GM19395 (cell line): ENCODE results near the gene PLOD2.

Experiments
- ATAC-seq: cut with Tn5 transposase; IDR thresholded peaks from one replicate; pipeline ENCODE4 v1.9.1; 2021; ENCODE audit warnings: mild to moderate bottlenecking, moderate library complexity; ENCODE audit not compliant: unreplicated experiment

The PLOD2 gene

DNA sequence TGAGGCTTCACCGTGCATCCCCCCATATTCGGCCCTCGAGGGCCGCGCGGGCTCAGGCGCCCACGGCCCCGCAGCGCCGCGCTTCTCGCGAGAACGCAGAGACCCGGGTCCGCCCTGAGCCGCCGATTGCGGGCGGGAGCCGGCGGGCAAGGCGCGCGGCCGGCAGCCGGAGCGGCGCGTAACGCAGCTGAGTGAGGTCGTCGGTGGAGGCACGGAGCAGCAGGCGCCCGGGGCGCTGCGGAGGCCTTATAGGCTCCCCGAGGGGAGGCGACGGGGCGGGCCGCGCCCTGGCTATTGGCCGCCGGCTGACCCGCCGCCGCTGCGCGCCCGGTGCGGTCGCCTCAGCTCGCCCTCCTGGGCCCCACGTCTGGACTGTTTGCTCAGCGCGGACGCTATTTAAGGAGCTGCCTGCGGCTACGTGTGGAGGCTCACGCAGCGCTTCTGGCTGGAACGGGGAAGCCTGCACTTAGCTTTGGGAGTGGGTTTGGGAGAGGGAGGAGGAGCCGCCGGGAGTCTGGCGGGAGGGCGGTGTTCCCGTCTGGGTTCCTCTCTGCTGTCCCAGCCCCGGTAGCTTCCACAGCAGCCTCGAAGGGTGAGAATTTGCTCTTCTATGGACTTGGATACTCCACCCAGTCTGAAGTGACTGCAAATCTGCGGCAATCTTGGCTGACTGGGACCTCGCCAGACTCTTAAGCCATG is at the start of gene PLOD2:
PLOD2 (minus strand) TSS at position 221 of the 699 bp plus-strand sequence; CDS start at position 26, 195 bp downstream.
- ATAC-seq: peak; percentile 59

DNA sequence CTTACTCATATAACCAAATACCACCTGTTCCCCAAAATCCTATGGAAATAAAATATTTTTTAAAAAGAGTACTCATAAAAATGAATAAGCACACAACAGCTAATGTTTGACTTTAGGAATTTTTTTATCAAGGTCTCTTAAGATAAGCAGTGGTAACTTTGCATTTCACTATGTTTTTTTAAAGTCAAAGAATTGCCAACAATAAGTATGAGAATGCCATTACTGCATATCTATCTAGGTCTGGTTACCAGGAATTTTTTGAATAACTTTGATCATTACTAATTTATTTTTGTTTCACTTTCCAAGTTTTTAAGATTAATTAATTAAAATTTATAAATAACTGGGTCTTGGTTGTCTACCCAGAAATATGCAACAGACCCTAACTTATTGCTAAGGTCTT is 48.4 kb upstream of the PLOD2 start:
- ATAC-seq: no peak

DNA sequence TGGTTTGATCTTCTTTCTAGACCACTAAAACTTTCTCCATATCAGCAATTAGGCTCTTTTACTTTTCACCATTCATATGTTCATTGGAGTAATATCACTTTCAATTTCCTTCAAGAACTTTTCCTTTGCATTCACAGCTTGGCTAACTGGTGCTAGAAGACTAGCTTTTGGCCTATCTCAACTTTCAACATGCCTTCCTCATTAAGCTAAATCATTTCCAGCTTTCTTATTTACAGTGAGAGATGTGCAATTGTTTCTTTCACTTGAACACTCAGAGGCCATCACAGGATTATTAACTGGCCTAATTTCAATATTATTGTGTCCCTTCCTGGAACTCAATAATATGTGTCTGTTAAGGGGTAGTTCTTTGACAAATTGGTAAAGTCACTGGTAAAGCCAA is 42.8 kb upstream of the PLOD2 start:
- no peak for ATAC-seq

DNA sequence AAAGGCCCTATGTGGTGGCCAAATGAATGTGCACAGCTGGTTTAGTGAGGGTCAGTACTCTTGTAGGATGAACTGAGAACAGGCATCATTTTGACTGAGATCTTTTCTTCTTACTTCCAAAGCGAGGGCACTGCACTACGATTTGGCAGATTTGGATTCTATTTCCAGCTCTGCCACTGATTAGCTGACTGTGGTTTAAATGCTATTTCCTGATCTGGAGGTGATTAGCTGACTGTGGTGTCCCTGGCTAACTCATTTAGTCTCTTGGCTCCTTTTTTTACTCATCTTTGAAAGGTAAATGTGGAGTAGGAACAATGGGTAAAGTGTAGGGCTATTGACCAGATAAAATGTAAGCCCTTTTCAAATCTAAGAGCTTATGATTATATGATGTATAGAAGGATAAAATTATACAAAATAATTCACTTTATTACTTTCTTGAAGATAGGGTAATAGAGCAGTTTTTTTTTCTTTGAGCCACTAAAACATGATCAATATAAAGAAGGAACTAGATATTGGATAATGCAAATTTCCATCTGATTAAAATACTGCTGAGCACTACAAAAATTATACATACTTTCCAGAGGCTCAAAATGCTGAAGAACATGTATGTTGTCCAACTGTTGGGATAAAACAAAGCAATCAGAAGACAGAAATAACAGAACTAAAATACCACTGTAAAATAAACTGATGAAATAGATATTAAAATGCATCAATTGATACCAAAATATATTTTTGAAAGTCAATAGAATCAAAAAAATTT is 39.7 kb upstream of the PLOD2 start:
- no peak for ATAC-seq

DNA sequence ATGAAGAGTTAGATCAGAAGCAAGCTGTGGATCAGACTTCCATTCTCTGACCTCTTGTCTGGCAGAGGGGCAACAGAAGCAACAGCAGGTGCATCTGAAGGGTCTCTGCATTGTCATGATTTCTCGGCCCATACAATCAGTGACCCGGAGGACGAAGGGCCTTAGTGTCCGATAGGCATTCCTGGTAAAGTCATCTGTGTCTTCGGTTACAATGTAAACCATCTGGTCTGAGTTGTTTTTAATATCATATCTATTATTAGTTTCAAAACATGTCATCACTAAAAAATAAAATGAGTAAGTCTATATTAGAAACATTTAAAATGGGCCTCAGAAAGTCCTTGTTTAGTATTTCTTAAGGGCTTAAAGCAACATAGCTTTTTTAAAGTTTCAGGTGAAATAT is 38.8 kb upstream of the PLOD2 start:
- no peak for ATAC-seq

DNA sequence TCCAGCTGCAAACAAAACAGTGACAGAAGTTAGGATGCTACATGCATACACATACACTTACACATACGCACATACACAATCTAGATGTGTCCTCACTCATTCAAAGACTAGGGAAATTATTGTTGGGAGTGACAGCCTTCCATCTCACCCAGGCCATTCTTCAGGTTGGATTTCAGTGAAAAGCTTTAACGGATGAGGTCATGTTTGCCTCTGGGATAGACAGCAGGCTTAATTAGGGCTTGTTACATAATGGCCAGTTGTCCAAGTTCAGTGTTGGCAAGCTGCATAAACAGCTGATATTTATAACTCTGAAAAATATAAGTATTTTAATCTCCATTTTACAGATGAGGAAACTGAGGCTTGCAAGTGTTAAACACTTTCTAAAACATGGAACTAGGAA is 35.8 kb upstream of the PLOD2 start:
- no peak for ATAC-seq

DNA sequence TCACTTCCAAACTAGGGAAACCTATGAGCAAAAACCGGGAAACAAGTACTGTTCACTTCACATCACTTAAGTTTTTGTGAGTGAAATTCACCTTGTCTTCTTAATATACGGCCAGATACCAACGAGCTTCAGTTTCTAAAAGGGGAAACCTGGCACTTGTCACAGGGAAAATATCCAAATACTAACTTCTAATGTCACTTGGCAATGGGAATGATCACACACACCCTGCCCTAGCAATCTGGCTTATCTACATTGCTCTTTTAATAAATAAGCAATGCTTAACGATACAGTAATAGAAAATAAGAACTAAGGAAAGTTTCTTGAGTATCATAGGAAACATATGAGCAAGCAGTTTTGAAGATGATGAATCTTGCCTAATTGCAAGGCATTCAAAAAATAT is 34.6 kb upstream of the PLOD2 start:
- no peak for ATAC-seq

DNA sequence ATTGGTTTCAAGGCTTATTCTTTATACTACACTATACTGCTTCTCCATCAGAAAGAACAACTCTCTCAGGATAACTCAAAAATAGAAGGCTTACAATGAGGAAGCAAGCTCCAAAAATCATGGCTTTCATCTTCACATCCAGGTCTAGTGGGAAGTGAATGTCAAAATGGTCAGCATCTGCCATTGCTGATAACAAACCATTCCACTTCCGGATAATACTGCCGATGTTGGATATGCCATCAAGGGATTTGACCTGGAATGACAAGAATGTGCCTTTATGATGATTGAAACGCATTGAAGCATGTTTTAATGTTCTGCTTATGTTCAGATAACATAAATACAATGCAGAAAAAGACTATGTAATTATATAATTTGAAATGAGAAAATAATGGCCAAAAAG is 34.0 kb upstream of the PLOD2 start:
- ATAC-seq: no peak

DNA sequence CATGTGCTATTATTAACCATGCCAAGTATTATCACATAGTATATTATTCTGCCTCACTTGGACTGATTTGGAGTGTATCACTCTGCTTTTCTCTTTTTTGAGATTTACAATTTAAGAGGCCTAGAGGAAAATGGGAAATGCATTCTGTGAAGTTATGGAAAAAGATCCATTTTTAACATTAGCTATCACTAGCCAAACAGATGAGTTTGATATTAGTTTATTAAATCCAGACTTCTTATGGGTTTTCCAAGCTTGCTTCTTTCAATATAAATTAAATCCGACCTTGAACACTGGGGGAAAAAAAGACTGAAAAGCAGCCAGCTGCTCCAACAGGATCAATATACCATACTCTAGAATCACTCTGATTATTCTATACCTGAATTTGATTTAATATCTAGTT is 30.1 kb upstream of the PLOD2 start:
- no peak for ATAC-seq

DNA sequence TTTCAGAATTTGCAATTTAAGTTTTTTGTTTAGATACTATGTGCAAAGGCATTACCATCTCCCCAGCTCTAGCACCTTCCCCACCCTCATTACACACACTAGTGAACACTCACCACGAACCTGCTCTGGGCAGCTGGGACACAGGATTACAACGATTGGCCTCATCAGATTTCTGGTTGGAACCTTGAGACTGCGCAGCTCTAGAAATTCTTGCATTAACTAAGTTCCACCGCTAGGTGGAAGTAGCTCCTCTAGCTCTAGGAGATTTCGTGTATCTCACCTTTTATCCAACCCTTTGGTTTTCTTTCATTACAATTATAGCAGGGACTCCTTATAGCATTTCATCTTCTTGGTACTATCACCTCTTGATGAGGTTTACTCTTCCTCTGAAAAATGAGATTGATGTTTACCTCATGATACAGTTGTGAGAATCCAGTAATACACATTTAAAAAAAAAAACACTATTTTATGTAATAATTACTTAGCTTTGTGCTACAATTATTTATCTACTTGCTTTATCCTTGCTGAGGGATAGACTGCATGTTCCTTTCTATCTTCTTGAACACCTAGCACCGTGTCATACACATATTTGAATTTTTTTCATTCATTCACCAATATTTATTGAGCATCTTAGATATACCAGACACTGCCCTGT is 28.7 kb upstream of the PLOD2 start:
- peak; percentile 98 for ATAC-seq

DNA sequence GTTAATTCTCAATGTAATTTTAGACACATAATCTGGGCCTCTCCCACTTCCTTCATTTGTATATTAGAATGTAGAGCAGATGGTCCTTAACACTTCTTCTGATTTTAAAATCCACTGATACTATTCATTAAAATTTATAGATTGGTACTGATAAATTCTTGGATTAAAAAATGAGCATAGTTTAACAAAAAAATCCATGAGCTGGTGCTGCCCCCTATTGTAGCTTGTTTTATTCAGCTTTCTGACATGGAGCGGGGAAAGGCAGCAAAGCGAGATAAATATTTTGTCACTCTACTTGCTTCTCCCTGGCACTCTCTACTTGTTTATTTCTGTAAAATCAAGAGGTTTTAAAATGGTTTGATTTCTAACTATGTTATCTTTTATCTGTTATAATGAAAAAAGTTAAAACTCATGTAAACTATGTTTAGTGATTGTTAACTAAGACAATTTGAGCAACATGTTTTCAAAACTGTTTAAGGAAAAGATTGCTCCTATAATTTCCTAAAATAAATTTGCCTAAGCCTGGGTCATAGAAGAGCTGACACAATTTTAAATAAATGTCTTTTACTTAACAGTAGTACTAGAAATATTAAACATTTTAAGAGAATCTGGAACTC is 26.5 kb upstream of the PLOD2 start:
- no peak for ATAC-seq

DNA sequence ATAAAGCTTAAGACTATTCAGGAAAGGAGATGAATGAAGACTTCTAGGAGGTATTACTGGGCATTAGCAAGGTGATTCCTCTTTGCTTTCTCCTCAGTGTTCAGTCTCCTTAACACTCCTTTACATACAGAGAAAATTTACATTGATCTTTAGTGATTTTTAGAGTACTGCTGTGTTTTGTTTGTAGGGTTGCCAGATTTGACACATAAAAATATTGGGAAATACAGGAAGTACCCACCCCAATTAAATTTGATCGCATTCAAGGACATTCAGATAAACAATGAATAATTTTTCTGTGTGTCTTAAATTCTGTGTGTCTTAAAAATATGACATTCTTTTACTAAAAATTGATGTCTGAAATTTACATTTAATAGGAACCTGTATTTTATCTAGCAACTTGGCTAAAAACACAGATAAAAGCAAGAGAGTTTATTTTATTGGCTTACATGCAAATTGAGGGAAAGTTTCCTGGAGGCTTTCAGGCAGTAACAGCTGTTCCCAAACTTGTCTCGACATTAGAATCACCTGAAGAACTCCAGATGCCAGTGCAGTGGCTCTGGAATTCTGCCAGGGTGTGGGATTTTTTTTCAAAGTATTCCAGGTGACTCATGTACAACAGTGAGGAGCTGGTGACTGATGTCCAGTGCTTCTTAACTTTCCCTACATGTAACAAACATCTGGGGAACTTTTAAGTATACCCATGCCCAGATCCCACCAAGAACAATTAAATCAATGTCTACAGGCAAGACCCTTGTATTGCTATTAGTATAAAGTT is 23.4 kb upstream of the PLOD2 start:
- ATAC-seq: no peak

DNA sequence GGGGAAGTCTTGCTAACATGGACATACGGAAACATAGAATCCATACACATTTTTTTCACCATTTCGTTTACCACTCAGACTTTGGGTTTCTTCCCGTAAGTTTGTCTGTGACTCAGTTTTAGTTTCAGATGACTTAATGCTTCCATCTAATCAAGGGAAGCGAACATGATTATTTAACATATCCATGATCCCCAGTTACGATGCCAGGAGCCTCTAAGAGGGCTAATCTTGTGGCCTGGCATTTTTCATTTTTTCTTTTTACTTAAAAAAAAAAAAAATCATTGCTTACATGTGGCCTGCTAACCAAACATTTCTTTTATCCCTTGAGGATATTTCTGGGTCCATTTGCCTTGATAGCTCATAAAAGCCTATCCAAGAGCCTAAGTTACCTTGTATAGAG is 20.2 kb upstream of the PLOD2 start:
- no peak for ATAC-seq

DNA sequence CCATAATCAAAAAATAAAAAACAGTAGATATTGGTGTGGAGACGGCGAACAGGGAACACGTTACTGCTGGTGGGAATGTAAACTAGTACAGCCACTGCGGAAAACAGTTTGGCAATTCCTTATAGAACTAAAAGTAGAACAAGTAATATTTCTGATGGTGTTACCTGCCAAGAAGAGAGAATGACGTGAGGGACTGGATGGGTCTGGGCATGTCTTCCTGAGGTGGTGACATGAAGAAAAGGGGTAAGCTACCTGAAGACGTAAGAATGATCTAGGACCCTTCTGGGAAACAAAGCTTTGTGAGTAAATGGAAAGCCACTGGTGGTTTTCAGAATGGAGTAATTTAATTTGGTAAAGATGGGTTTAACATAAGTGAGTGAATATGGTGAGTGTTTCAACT is 19.4 kb upstream of the PLOD2 start:
- ATAC-seq: no peak

DNA sequence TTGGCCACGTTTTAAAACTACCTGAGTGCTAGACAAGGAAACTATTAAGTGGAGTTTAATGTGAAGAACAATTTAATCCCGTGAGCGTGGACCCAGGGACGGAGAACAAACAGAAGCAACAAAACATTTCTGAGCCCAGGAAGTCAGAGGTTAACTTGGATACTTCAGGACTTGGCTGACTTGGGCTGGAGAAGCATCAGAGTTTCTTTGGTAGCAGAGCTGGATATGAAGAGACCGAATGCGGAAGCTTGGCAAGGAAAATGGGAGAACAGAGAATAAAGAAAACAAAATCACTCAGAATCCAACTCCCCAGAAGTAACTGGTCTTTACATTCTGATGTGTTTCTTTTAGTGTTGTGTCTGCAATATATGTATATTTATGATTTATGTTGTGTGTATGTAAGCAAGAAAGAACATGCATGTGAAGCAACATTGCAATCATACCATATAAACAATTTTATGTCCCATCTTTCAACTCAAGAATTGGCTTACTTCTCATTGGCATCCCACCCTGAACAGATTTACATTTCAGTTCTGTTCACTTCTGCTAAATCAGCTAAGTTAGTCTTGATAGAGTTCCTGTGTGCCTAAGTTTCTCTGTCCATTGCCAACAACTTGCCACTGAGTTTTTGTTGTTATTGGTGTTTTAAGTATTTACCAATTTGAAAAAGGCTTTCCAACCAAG is 17.2 kb upstream of the PLOD2 start:
- no peak for ATAC-seq

DNA sequence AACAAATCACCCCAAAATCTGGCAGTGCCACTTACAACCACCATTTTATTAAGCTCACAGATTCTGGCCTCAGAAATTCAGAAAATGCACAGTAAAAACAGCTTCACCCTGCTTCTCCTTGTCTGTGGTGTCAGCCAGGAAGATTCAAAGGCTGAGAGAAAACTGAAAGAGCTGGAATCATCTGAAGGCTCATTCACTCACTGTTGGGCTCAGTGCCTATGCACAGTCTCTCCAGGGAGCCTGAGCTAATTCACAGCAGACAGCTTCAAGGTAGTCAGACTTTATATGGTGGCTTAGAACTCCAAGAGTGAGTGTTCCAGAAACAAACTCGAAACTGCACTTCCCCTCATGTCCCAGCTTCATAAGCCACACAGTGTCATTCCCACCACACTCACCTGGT is 16.5 kb upstream of the PLOD2 start:
- no peak for ATAC-seq

DNA sequence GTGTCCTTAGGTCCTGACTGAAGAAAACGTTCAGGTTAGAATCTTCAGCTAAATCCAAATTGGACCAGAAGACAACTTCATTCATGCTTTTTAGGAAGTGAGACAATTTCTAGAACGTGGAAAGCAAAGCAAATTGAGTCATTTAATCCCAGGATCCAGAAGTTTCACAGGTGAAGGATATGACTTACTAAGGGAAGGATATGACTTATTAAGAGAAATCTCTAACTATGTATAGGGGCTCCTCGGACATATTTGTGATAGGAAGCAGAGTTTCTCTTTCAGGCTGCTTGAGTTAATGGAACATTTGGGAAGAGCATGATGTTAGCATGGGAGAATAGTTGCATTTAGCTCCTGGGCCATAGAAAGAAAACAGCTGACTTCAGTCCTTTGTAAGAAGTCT is 16.1 kb upstream of the PLOD2 start:
- no peak for ATAC-seq

DNA sequence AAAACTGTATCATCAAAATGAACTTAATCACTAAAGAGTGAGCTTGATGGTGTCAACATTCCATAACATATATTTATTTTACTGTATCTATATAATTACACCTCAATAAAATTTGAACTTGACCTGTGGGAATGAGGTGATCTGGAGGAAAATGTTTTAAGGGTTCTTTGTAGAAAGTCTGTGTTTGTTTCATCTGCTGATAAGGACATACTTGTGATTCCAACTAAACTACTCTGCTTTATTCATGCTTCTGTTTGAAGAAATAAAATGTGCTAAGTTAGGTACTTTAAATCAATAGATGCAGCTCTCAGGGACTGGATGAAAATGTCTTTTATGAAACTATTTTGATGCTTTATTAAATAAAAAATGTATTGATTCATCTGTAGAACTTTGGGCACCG is 11.6 kb upstream of the PLOD2 start:
- no peak for ATAC-seq

DNA sequence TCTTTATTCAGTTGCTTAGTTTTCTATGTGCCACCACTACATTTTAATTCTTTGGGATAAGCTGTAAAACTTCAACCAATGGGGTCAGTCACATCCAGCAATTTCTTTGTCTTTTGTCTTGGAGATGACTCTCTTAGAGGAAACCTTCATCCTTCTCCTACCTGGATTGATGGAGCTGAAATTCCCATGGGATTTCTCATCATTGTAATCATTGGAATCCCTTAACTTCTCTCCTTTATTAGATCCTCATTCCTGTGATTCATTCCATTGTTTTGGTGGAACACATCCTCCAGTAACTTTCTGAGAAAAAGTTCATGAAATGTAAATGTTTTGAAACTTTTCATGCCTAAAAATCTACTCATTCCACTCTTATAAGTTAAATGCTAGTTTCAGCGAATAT is 9.6 kb upstream of the PLOD2 start:
- no peak for ATAC-seq

DNA sequence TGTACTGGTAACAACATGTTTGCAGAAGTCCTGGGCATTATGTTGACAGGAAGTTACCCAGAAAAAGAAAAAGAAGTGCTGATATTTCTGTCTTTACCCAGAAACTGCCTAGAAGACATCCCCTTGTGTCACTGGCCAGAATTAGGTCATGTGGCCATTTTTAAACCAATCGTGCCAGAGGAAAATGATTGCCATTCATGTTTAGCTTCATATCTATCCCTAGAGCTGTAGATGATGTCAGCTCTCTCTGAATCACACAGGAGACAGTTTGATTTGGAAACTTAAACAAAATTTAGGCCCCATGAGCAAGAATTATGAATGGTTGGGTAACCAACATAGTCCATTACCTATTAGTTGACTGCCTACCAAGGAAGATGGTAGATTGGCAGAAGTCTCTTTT is 8.9 kb upstream of the PLOD2 start:
- ATAC-seq: no peak
